GM10266 (cell line): Measurements from ENCODE around the gene PLIN3.
"Not testable (repeated sequence)": the region's sequence is repeated elsewhere in the genome, so short reads cannot be mapped to it uniquely, and the experiment has no call there.

ENCODE experiments used
- DNase-seq: peaks from one replicate; pipeline ENCODE4 v3.0.0; 2012; ENCODE audit errors: extremely low spot score
- CTCF ChIP-seq: IDR thresholded peaks from 2 replicates; pipeline ENCODE4 v1.5.1; 2012; ENCODE audit warnings: mild to moderate bottlenecking, low read depth; ENCODE audit not compliant: control insufficient read depth, insufficient read depth; ENCODE audit errors: missing control alignments

PLIN3 gene

DNA sequence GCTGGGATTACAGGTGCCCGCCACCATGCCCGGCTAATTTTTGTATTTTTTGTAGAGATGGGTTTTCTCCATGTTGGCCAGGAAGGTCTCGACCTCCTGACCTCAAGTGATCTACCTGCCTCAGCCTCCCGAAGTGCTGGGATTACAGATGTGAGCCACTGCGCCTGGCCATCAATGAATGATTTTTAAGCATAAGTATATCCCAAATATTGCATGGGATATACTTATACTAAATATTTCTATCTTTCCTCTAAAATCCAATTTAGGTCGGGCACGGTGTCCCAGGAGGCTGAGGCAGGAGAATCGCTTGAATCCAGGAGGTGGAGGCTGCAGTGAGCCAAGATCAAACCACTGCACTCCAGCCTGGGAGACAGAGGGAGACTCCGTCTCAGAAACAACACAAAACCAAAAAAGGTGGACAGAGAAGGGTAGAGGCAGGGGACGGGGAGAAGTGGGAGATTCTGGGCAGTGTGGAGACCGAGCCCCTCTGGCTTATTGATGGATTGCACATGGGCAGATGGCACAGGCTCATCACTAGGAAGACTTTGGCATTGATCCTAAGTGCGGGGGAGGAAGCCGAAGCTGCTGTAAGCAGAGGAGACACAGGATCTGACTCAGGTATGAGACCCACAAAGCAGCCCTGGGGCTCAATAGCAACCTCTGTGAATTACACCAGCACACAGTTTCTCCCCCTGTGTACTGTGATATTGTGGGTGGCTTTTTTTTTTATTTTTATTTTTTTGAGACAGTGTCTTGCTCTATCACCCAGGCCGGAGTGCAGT lies 21.8 kb upstream of the PLIN3 start:
- no peak for DNase-seq
- no peak for TF ChIP-seq CTCF

- DNase-seq = not testable (repeated sequence)
These were observed 20.3 kb upstream of the PLIN3 start for GRCh38 chr19:4887803-4888202.

GRCh38 chr19:4884993-4885392 lies 17.5 kb upstream of the PLIN3 start:
- not testable (repeated sequence) for DNase-seq

DNA sequence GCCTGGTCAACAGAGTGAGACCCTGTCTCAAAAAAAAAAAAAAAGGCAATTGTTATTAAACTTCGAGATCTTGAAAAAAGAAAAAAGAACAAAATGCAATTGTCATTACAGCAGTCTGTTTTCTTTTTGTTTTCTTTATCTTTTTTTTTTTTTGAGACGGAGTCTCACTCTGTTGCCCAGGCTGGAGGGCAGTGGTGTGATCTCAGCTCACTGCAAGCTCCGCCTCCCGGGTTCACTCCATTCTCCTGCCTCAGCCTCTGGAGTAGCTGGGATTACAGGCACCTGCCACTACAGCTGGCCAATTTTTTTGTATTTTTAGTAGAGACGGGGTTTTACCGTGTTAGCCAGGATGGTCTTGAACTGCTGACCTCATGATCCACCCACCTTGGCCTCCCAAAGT lies 15.4 kb upstream of the PLIN3 start:
- not testable (repeated sequence) for DNase-seq

DNA sequence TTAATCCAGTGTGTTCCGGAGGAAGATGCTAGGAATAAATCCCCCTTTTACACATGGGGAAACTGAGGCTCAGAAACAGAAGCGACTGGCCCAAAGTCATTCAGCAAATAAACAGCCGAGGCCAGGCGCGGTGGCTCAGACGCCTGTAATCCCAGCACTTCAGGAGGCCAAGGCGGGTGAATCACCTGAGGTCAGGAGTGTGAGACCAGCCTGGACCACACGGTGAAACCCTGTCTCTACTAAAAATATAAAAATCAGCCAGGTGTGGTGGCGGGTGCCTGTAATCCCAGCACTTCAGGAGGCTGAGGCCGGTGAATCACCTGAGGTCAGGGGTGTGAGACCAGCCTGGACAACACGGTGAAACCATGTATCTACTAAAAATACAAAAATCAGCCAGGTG lies 11.6 kb upstream of the PLIN3 start:
- no peak for TF ChIP-seq CTCF
- DNase-seq = no peak

- no peak for TF ChIP-seq CTCF
- DNase-seq = peak; percentile 35
These were observed 11.1 kb upstream of the PLIN3 start for GRCh38 chr19:4878491-4878968.

- no peak for TF ChIP-seq CTCF
- peak; percentile 20 for DNase-seq
These were observed 10.5 kb upstream of the PLIN3 start for GRCh38 chr19:4877753-4878490.

GRCh38 chr19:4873930-4874329 lies 6.5 kb upstream of the PLIN3 start:
- DNase-seq = no peak
- TF ChIP-seq CTCF = no peak
